Measurements from ENCODE around the gene SOD2. TPM values are rescaled to one million over a fixed set of nuclear protein-coding genes. Genes with fewer than 3 reads are reported as not detected.
"Not testable (repeated sequence)": the region's sequence is repeated elsewhere in the genome, so short reads cannot be mapped to it uniquely, and the experiment has no call there.

The SOD2 gene
- total RNA-seq, 1 experiment from 2014 or later = 80.5 TPM

- H2BK20ac ChIP-seq (ENCODE audit: low read depth, low read length, poor library complexity, severe bottlenecking) = no peak overlapping the region
- no CpG with 5 or more reads among the region's 7 CpGs for WGBS (ENCODE audit: extremely low coverage, insufficient read length, low lambda C conversion rate)
- H3K14ac ChIP-seq (ENCODE audit: insufficient read depth, low read length) = no peak overlapping the region
- no peak overlapping the region for H4K91ac ChIP-seq (ENCODE audit: insufficient read length, low read depth, low read length)
- TF ChIP-seq CTCF (conservative IDR thresholded peaks at IDR 0.05) = no peak
- no peak overlapping the region for H3K18ac ChIP-seq (ENCODE audit: insufficient read length, low read depth, low read length)
- Mint-ChIP-seq H3K4me1 (no peaks in the 10 kb centered on the region), H3K27me3 (ENCODE audit: low read depth) (no peaks in the 10 kb centered on the region; the same call in 1 of the 2 replicates), H3K4me3 (no peak overlapping the region), H3K9me3 (peaks cover 27 to 31% of the 10 kb centered on the region in 2 experiments), H3K27ac (no peak overlapping the region), H3K36me3 (ENCODE audit: insufficient read depth in 1 of 3, low read depth in 3 of 3) (peaks cover 25% of the 10 kb centered on the region in 3 experiments)
- no peaks in the 10 kb centered on the region for H3K4me1 ChIP-seq (ENCODE audit: insufficient read depth, low read length)
- H2AK5ac ChIP-seq (ENCODE audit: insufficient read length, low read length) = no peak overlapping the region
- no peak overlapping the region for H3K9ac ChIP-seq (ENCODE audit: extremely low read depth, insufficient read length, low read length)
- no peak overlapping the region for H2BK120ac ChIP-seq (ENCODE audit: low read depth, low read length, poor library complexity, severe bottlenecking)
- no peaks in the 10 kb centered on the region for H3K79me2 ChIP-seq (ENCODE audit: insufficient read depth, low read length)
- H3K4ac ChIP-seq (ENCODE audit: low read depth, low read length) = no peak overlapping the region
- H3K23ac ChIP-seq (ENCODE audit: insufficient read length, low read depth, low read length) = no peak overlapping the region
- H2BK5ac ChIP-seq (ENCODE audit: insufficient read length, low read length) = no peak overlapping the region
- no peak overlapping the region for H3T11ph ChIP-seq (ENCODE audit: low read length)
- peaks cover 5% of the 10 kb centered on the region for H3K9me3 ChIP-seq (ENCODE audit: control insufficient read depth, low read depth, low read length)
- H4K20me1 ChIP-seq (ENCODE audit: control insufficient read depth, insufficient read depth, insufficient read length) = no peaks in the 10 kb centered on the region
- H2BK15ac ChIP-seq (ENCODE audit: low read depth, low read length) = no peak overlapping the region
- no peaks in the 10 kb centered on the region for H3K79me1 ChIP-seq (ENCODE audit: insufficient read depth, low read depth, low read length, poor library complexity, severe bottlenecking)
- no peak overlapping the region for H4K5ac ChIP-seq (ENCODE audit: insufficient read length, low read depth, low read length)
- no peak overlapping the region for H3K4me2 ChIP-seq (ENCODE audit: insufficient read depth, insufficient read length, low read length)
- no peak overlapping the region for H4K8ac ChIP-seq (replicated peaks; ENCODE audit: insufficient read length, low read depth, low read length)
- no peak overlapping the region for H3K27ac ChIP-seq (ENCODE audit: insufficient read length, low read depth, low read length)
- H2AFZ ChIP-seq (ENCODE audit: low read length) = no peak overlapping the region
- no peaks in the 10 kb centered on the region for H3K27me3 ChIP-seq (ENCODE audit: insufficient read depth, low read length)
- DNase-seq = no peak
- H3K23me2 ChIP-seq (ENCODE audit: insufficient read length, low read depth, low read length, poor library complexity, severe bottlenecking) = no peaks in the 10 kb centered on the region
- H3K56ac ChIP-seq (ENCODE audit: insufficient read length, low read depth, low read length) = no peak overlapping the region
- H2BK12ac ChIP-seq (ENCODE audit: insufficient read length, low read depth, low read length) = no peak overlapping the region
These were observed 27.0 kb downstream of the SOD2 start for GRCh38 chr6:159665868-159666635.

- not testable (repeated sequence) for H3K4me2 ChIP-seq (ENCODE audit: insufficient read depth, insufficient read length, low read length); H3K27me3 ChIP-seq (ENCODE audit: insufficient read depth, low read length); H3T11ph ChIP-seq (ENCODE audit: low read length); H3K79me2 ChIP-seq (ENCODE audit: insufficient read depth, low read length); H3K23ac ChIP-seq (ENCODE audit: insufficient read length, low read depth, low read length); H3K18ac ChIP-seq (ENCODE audit: insufficient read length, low read depth, low read length); H4K91ac ChIP-seq (ENCODE audit: insufficient read length, low read depth, low read length); H2BK12ac ChIP-seq (ENCODE audit: insufficient read length, low read depth, low read length); H3K27ac ChIP-seq (ENCODE audit: insufficient read length, low read depth, low read length); H3K56ac ChIP-seq (ENCODE audit: insufficient read length, low read depth, low read length); H2BK5ac ChIP-seq (ENCODE audit: insufficient read length, low read length); H2AFZ ChIP-seq (ENCODE audit: low read length); H4K20me1 ChIP-seq (ENCODE audit: control insufficient read depth, insufficient read depth, insufficient read length); H3K4me1 Mint-ChIP-seq; H4K5ac ChIP-seq (ENCODE audit: insufficient read length, low read depth, low read length); H4K8ac ChIP-seq (replicated peaks; ENCODE audit: insufficient read length, low read depth, low read length); H2BK20ac ChIP-seq (ENCODE audit: low read depth, low read length, poor library complexity, severe bottlenecking); H3K79me1 ChIP-seq (ENCODE audit: insufficient read depth, low read depth, low read length, poor library complexity, severe bottlenecking); H3K27ac Mint-ChIP-seq; H3K4me3 Mint-ChIP-seq; H3K14ac ChIP-seq (ENCODE audit: insufficient read depth, low read length); H3K4me1 ChIP-seq (ENCODE audit: insufficient read depth, low read length); H2BK15ac ChIP-seq (ENCODE audit: low read depth, low read length); H3K4ac ChIP-seq (ENCODE audit: low read depth, low read length); H3K23me2 ChIP-seq (ENCODE audit: insufficient read length, low read depth, low read length, poor library complexity, severe bottlenecking); H2BK120ac ChIP-seq (ENCODE audit: low read depth, low read length, poor library complexity, severe bottlenecking); H2AK5ac ChIP-seq (ENCODE audit: insufficient read length, low read length); DNase-seq; H3K9ac ChIP-seq (ENCODE audit: extremely low read depth, insufficient read length, low read length); H3K27me3 Mint-ChIP-seq (ENCODE audit: low read depth); H3K9me3 ChIP-seq (ENCODE audit: control insufficient read depth, low read depth, low read length)
- no CpG with 5 or more reads among the region's 1 CpG for WGBS (ENCODE audit: extremely low coverage, insufficient read length, low lambda C conversion rate)
- H3K9me3 Mint-ChIP-seq = peaks cover 27 to 31% of the 10 kb centered on the region in 2 experiments
- peaks cover 20 to 23% (median 22%) of the 10 kb centered on the region in 3 experiments for H3K36me3 Mint-ChIP-seq (ENCODE audit: insufficient read depth in 1 of 3, low read depth in 3 of 3)
These were observed 29.6 kb downstream of the SOD2 start for GRCh38 chr6:159663368-159663889.

Measured in H9 (cell line).